Stimulated activated CD8-positive, alpha-beta memory T cell treated with anti-CD3 and anti-CD28 coated beads, Interleukin-4, amount 100 ng/mL, for 4 hours (primary cell): Measurements from ENCODE around the gene TFRC.
"Not testable (repeated sequence)": the region's sequence is repeated elsewhere in the genome, so short reads cannot be mapped to it uniquely, and the experiment has no call there.

Experiments
- DNase-seq, 2 donors: peaks; one replicate each; pipeline ENCODE4 v3.0.0-alpha.2; 2020; ENCODE audit warnings: low read depth in 2 of 2, low spot score in 1 of 2

The TFRC gene

DNA sequence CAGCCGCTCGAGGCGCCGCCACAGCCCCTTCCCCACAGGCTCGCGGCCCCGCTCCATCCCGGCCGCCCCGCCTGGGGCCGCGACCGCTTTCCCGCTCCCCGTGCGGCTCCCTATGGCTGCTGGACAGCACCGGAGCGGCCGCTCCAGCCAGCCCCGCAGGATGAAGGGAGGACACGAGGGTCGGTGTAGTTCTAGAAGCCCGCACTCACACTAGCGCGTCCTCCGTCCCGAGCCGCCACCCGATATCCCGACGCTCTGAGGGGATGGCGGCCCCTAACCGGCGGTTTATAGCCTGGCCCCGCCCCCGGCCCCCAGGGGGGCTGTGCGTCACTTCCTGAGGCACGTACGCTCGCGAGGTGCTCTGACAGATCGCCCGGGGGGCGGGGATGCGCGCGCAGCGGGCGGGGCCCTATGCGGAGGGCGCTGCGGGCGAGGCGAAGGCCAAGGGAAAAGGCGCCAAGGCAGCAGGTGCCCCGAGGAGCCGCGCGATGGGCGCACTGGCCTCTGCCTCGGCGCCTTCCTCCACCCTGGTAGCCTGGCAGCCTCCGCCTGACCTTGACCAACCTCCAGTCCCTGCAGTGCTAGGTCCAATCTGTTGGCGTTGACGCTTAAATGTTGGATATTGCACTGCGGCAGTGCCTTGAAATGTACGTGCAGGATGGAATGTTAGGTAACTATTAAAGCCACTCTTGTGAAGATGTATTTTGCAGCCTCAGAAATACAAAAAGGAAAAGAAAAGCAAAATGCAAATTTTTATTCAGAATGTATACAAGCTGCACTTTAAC lies at the start of gene TFRC:
TSS of gene TFRC (minus strand) at position 257 of the 785 bp plus-strand sequence. CDS start 4,991 bp downstream, outside the sequence.
- peak; percentile 87 to 95 for DNase-seq

DNA sequence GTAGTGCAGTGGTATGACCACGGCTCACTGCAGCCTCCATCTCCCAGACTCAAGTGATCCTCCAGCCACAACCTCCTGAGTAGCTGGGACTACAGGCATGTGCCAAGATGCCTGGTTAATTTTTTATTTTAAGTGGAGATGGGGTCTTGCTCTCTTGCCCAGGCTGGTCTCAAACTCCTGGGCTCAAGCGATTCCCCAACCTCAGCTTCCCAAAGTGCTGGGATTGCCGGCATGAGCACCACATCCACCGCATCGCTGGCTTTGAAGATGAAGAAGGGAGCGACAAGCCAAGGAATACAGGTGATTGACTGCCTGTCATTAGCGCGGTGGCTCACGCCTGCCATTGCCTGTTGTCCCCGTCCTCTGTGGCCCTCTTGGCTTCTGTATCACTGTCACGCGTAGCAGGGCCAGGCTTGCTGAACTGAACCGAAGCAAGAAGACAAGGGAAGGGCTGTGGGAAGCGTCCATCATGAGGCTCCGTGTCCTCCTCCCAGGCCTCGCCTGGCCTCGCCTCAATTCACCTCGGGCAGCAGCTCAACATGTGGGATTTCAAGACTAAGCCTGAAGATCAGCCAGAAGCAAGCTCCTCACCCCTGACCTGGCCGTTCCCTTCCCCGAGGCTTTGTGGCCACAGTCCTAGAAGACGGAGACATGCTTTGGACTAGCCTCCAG lies 46.4 kb upstream of the TFRC start:
- no peak for DNase-seq

DNA sequence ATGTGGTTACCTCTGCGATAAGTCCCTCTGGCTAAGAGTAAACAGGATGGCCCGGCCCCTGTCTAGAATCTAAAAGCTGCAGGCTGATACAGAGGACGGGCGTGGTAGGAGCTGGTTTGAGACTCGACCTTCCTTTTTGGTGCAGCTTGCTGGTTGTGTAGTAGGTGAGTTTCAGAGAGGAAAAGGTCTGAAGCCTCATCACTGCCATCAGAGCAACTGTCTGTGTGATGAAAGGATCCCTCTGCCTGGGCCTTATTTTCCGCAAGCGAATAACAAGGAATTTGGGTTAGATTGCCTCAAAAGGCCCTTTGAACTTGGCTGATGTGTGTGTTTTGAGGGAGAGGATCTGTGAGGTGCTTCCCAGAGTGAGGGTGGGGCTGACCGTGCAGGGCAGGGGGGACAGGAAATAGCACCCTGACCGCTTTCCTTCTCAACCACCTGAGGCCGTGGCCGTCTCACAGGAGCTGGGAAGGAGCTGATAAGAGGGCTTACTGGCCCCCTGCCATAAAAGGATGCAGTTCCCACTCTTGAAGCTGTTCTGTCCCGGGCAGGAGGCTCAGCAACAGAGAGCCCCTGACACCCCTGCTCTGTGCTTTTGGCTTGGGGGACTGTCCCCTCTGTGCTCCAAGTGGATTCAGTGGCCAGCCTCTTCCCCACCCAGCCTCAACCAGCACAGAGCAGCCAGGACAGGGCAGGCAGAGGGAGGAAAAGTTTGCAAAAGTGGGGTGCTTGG lies 45.6 kb upstream of the TFRC start:
- DNase-seq, result peak in 1 of 2 donors; percentile 1

DNA sequence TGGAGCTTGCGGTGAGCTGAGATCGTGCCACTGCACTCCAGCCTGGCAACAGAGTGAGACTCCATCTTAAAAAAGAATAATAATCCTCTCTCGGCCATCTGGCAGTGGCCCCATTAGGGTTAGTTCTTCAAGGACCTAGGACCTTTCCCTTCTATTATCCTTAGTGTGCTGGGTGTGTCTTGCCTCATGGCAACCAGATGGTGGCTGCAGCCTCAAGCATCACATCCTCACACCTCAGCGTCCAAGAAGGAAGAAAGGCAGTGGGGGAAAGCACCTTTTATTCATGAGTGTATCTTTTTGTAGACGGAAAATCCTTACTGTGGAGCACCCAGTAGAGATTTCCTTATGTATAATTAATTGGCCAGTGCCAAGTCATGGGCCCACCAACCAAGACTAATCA lies 42.7 kb upstream of the TFRC start:
- no peak for DNase-seq

- DNase-seq, result no peak
Observed at GRCh38 chr3:196122688-196123046, 40.8 kb upstream of the TFRC start.

- no peak for DNase-seq
Observed at GRCh38 chr3:196122021-196122687, 40.3 kb upstream of the TFRC start.

DNA sequence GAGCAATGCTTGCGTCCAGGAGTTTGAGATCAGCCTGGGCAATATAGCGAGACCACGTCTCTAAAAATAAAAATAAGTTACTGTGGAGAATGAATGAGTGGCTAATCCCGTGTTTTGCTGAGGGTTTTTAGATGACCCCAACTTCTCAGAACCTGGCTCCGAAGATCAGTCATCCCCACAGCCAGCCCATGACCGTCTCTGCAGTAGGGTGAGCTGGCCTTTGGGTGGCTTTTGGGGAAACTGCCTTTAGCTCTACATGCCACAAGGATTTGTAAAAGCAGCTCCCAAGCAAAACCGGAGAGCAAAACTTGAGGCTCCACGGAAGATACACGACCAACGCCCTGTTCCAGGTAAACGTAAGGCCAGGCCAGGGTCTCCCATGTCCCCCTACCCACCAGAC lies 39.2 kb upstream of the TFRC start:
- DNase-seq, result no peak

- no peak for DNase-seq
Observed at GRCh38 chr3:196120291-196120951, 38.5 kb upstream of the TFRC start.

- DNase-seq, result no peak
Observed at GRCh38 chr3:196117809-196118208, 35.9 kb upstream of the TFRC start.

DNA sequence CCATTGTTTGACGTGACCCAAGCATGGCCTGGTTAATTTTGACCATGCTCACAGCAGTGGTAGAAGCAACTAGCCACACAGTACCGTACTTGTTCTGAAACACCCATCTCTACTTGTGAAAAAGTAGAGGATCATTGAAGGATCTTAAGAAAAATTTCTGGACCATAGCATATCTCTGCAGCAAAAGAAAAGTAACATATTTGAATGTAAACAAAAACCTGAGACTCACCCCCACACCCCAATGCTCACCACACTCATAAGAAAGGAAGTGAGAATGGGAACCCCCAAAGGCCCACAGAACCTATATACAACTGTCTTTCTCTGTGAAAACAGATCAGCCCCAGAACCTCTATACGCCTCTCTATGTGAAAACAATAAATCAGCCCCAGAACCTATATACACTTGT lies 33.8 kb upstream of the TFRC start:
- no peak for DNase-seq

DNA sequence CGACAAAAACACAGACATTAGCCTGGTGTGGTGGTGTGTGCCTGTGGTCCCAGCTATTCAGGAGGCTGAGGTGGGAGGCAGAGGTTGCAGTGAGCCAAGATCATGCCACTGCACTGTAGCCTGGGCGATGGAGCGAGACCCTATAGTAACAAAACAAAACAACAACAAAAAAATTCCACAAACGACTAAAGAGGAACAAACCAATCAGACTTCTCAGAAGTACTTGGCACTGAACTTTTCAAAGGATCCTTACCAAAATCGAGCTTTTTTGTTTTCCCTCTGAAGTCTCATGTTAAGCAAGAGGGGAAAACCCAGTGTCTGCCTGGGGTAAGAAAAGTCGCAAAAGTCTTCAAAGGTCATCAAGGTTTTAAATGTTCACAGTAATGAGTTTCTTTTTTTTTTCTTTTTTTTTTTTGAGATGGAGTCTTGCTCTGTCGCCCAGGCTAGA lies 30.1 kb upstream of the TFRC start:
- no peak for DNase-seq

DNA sequence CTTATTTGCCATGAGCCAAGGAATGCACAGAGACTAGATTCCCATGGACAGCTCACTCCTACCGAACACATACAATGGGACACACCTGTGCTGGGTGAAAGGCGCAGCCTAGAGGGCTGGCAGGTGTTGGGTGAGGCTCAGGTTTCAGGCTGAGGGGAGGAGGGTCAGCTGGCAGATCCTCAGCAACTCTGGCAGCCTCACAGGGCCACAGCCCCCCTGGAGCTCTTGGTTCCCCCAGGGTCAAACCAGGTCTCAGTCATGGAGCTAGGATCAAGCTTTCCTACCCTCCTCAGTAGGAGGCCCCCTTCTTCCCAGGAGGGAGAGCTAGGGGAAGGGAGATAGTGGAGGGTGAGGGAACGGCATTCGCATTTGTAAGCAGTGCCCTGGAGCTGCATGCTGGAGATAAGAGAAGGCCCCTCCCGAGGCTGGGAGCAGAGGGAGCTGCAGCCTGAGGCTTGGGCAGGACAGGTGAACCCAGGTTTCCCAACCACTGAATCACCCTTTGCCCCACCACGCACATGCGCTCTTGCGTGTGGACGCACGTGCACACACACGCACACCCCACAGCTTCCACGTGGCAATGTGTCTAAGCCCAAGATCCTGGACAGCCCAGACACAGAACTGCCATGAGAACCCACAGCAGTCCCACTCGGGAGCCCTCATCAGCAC lies 26.3 kb upstream of the TFRC start:
- DNase-seq, result no peak

DNA sequence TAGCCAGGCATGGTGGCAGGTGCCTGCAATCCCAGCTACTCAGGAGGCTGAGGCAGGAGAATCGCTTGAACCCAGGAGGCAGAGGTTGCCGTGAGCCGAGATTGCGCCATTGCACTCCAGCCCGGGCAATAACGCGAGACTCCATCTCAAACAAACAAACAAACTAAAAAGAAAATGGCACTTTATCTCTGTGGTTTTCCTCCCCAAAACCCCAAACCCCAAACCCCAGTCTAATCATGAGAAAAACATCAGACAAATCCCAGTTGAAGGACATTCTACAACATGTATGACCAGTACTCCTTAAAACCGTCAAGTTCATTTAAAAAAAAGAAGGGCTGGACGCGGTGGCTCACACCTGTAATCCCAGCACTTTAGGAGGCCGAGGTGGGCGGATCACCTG lies 22.8 kb upstream of the TFRC start:
- not testable (repeated sequence) for DNase-seq

DNA sequence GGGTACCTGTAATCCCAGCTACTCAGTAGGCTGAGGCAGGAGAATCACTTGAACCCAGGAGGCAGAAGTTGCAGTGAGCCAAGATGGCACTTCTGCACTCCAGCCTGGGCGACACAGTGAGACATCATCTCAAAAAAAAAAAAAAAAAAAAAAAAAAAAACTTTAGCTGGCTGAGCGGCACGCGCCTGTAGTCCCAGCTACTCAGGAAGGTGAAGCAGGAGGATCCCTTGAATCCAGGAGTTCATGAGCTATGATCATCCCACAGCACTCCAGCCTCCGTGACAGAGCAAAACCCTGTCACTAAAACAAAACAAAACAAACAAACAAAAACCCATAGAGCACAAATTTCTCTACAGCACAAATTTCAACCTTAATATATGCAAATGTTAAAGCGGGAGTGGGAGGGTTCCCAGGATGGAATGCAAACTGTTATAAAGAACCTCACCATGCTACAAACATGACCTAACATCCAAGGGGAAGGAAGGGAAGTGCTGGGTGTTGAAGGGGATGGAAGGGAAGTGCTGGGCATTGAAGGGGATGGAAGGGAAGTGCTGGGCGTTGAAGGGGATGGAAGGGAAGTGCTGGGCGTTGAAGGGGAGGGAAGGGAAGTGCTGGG lies 16.6 kb upstream of the TFRC start:
- DNase-seq, result not testable (repeated sequence)

GRCh38 chr3:196097373-196098154 lies 15.7 kb upstream of the TFRC start:
- no peak for DNase-seq

- DNase-seq, result no peak
Observed at GRCh38 chr3:196096382-196096953, 14.6 kb upstream of the TFRC start.

DNA sequence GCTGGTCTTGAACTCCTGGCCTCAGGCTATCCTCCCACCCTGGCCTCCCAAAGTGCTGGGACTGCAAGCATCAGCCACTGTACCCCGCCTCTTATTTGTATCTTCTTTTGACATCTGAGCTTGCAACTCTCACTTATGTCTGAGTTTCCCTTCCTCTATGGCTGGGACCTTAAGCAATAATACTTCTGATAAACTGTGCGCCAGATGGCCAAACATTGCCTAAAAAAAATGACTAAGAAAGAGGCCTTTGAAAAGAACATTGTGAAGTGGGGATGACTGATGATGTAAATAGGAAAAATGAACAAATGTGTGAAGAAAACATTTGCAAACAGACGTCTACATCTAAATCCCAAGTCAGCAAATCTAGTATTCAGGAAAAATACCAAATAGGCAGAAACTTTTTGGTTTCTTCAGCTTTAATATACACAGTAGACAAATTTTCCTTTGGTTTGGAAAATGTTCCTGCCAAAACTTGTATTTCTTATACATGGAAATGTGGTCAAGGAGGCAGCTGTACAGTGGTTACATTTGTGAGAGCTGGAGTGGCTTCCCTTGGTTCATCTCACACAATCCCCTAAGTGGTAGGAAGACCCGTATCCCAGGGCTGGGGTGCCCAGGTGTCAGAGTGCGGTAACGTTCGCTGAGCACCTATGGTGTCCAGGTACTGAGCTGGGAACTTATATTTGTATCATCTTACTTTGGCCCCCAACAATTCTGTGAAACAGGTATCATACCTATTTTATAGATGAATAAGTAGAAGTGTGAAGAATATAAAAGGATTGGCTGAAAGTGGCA lies 11.6 kb upstream of the TFRC start:
- no peak for DNase-seq

GRCh38 chr3:196087906-196088305 lies 6.0 kb upstream of the TFRC start:
- no peak for DNase-seq
